ENCODE measurements around the gene RNF222. TPM values are rescaled to one million over a fixed set of nuclear protein-coding genes. Genes with fewer than 3 reads are reported as not detected.

Gene RNF222
- total and polyA plus RNA-seq, 2 of the 4 experiments (the other 2 are of a cell fraction): not detected

DNA sequence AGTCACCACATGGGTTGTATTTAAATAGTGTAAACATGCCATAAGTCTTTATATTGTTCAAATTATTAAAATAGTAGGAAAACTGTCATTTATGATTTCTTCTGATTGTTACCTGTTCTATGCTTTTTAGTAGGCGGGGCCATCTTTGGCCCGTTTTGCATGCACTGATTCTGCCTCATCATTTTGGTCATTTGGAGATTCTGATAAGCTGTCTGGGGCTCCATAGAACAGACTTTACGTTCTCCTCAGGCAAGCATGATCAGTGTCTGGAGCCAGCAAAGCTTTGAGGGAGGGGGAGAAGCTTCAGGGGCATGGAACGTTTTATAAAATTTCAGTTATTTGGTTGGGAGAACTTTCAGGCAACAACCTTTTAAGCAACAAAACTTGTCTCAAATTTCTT, 46.9 kb upstream of the RNF222 start:
- BruUV-seq (replicated peaks): no TSS peak
- in situ Hi-C loops (cut with MboI; ENCODE audit: low sequenced_read_pairs): no loop called here

More for the DNA sequence above, 46.9 kb upstream of the RNF222 start:
- H3K23ac ChIP-seq (ENCODE audit: low read depth, low read length): no peak overlapping the region
- no peak overlapping the region for H2BK120ac ChIP-seq (ENCODE audit: low read depth, low read length)
- no peak overlapping the region for H2BK15ac ChIP-seq (ENCODE audit: low read depth, low read length)
- peaks cover 28 to 61% of the 10 kb centered on the region in 2 experiments for H3K79me1 ChIP-seq (ENCODE audit: low read depth in 1 of 2, low read length in 2 of 2)
- H3K9ac ChIP-seq (ENCODE audit: low read depth, low read length): no peak overlapping the region
- intact Hi-C loops (cut with micrococcal nuclease): loop anchor here (5.0 kb wide), 1 partner anchor 43 kb away; no protein-coding TSS in a partner anchor
- H4K20me1 ChIP-seq (ENCODE audit: insufficient read depth, low read length): peaks cover 56% of the 10 kb centered on the region
- peaks cover 4% of the 10 kb centered on the region; the same call in 1 of the 2 replicates for H3K9me1 ChIP-seq (ENCODE audit: insufficient read depth, low read length)
- CTCF ChIA-PET: no interaction called here
- H3K56ac ChIP-seq (ENCODE audit: extremely low read depth, insufficient read depth, low read length): no peak overlapping the region
- no peak overlapping the region for H3K14ac ChIP-seq (replicated peaks; ENCODE audit: low read depth, low read length)
- H2AK9ac ChIP-seq (replicated peaks; ENCODE audit: low read depth, low read length, poor library complexity): no peak overlapping the region
- no peak overlapping the region for H3K4me3 ChIP-seq (ENCODE audit: insufficient read depth, low read depth, low read length)
- no peak for DNase-seq
- no peaks in the 10 kb centered on the region for H3K27me3 ChIP-seq (ENCODE audit: control insufficient read depth, insufficient read depth, low read length)
- POLR2A ChIA-PET (ENCODE audit: unreplicated experiment): no interaction called here
- H4K8ac ChIP-seq (ENCODE audit: low read depth in 2 of 2, low read length in 2 of 2): no peak overlapping the region
- no CpG with 5 or more reads among the region's 4 CpGs for WGBS, 2 experiments (ENCODE audit: extremely low coverage in 2 of 2, insufficient read length in 1 of 2)
- no peak overlapping the region for H3K4me2 ChIP-seq (ENCODE audit: low read depth, low read length)
- H2BK20ac ChIP-seq (ENCODE audit: low read depth, low read length): no peak overlapping the region
- ATAC-seq (ENCODE audit: low read depth): no peak
- H2BK5ac ChIP-seq (ENCODE audit: low read depth, low read length, poor library complexity, severe bottlenecking): no peak overlapping the region
- no peak overlapping the region for H4K5ac ChIP-seq (ENCODE audit: low read depth, low read length)
- H2AFZ ChIP-seq (replicated peaks; ENCODE audit: low read length, poor library complexity): no peak overlapping the region
- H2AK5ac ChIP-seq (ENCODE audit: low read depth, low read length): no peak overlapping the region
- no peak overlapping the region for H3K27ac ChIP-seq (ENCODE audit: insufficient read depth, low read length)
- no peak overlapping the region for H3K18ac ChIP-seq (ENCODE audit: low read depth, low read length)
- H3K9me3 ChIP-seq (ENCODE audit: control insufficient read depth, insufficient read depth, low read length): no peaks in the 10 kb centered on the region
- H3K4ac ChIP-seq (ENCODE audit: low read depth, low read length): no peak overlapping the region
- dilution Hi-C loops (cut with HindIII; ENCODE audit: low sequenced_read_pairs, unreplicated experiment): no loop called here
- TF ChIP-seq MAFK (IDR thresholded peaks at IDR 0.05; ENCODE audit: low read depth, low read length) (no peak), MAZ (IDR thresholded peaks at IDR 0.05; ENCODE audit: borderline replicate concordance, low read depth, low read length) (no peak), BHLHE40 (IDR thresholded peaks at IDR 0.05; ENCODE audit: low read depth, low read length) (no peak), NFE2L2 (IDR thresholded peaks at IDR 0.05; ENCODE audit: low read depth, low read length) (no peak), CEBPB (IDR thresholded peaks at IDR 0.05; ENCODE audit: low read depth, low read length) (no peak), RAD21 (IDR thresholded peaks at IDR 0.05; ENCODE audit: low read length) (no peak), FOS (IDR thresholded peaks at IDR 0.05; ENCODE audit: low read depth, low read length) (no peak), POLR2A (IDR thresholded peaks at IDR 0.05; ENCODE audit: low read depth, low read length) (no peak), MXI1 (IDR thresholded peaks at IDR 0.05; ENCODE audit: borderline replicate concordance, low read depth, low read length) (no peak), SMC3 (IDR thresholded peaks at IDR 0.05; ENCODE audit: low read depth, low read length) (no peak), CHD1 (IDR thresholded peaks at IDR 0.05; ENCODE audit: low read depth, low read length) (no peak), RCOR1 (IDR thresholded peaks at IDR 0.05; ENCODE audit: insufficient replicate concordance, low read length) (no peak), RFX5 (IDR thresholded peaks at IDR 0.05; ENCODE audit: low read depth, low read length) (no peak)
- TF ChIP-seq, protein P1, sequence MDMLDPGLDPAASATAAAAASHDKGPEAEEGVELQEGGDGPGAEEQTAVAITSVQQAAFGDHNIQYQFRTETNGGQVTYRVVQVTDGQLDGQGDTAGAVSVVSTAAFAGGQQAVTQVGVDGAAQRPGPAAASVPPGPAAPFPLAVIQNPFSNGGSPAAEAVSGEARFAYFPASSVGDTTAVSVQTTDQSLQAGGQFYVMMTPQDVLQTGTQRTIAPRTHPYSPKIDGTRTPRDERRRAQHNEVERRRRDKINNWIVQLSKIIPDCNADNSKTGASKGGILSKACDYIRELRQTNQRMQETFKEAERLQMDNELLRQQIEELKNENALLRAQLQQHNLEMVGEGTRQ (IDR thresholded peaks at IDR 0.05; ENCODE audit: low read depth, low read length): no peak
- TF ChIP-seq, protein P2, sequence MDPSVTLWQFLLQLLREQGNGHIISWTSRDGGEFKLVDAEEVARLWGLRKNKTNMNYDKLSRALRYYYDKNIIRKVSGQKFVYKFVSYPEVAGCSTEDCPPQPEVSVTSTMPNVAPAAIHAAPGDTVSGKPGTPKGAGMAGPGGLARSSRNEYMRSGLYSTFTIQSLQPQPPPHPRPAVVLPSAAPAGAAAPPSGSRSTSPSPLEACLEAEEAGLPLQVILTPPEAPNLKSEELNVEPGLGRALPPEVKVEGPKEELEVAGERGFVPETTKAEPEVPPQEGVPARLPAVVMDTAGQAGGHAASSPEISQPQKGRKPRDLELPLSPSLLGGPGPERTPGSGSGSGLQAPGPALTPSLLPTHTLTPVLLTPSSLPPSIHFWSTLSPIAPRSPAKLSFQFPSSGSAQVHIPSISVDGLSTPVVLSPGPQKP (IDR thresholded peaks at IDR 0.05; ENCODE audit: borderline replicate concordance, low read depth, low read length): no peak
- TF ChIP-seq, protein P3, sequence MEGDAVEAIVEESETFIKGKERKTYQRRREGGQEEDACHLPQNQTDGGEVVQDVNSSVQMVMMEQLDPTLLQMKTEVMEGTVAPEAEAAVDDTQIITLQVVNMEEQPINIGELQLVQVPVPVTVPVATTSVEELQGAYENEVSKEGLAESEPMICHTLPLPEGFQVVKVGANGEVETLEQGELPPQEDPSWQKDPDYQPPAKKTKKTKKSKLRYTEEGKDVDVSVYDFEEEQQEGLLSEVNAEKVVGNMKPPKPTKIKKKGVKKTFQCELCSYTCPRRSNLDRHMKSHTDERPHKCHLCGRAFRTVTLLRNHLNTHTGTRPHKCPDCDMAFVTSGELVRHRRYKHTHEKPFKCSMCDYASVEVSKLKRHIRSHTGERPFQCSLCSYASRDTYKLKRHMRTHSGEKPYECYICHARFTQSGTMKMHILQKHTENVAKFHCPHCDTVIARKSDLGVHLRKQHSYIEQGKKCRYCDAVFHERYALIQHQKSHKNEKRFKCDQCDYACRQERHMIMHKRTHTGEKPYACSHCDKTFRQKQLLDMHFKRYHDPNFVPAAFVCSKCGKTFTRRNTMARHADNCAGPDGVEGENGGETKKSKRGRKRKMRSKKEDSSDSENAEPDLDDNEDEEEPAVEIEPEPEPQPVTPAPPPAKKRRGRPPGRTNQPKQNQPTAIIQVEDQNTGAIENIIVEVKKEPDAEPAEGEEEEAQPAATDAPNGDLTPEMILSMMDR (conservative IDR thresholded peaks at IDR 0.05; ENCODE audit: low read depth, low read length): no peak
- peaks cover 30% of the 10 kb centered on the region for H3K36me3 ChIP-seq (ENCODE audit: control insufficient read depth, insufficient read depth, low read length)
- H3K4me1 ChIP-seq (ENCODE audit: control insufficient read depth, insufficient read depth, low read length): peaks cover 2% of the 10 kb centered on the region; the same call in 1 of the 2 replicates
- H4K91ac ChIP-seq (ENCODE audit: insufficient read depth, low read depth, low read length): no peak overlapping the region

All from IMR-90 (cell line).